HepG2 (cell line): ENCODE data around the gene TIMP4. TPM values are rescaled to one million over a fixed set of nuclear protein-coding genes. Genes with fewer than 3 reads are reported as not detected.

Source experiments
- BRCA1 ChIP-seq: sonication (generic); formaldehyde crosslinking; IDR thresholded peaks from 2 replicates; pipeline ENCODE4 v1.4.0; 2020; ENCODE audit warnings: missing genetic modification reagents
- CBX5 ChIP-seq: sonication (generic); formaldehyde crosslinking; IDR thresholded peaks from 2 replicates; pipeline ENCODE4 v1.4.0; 2020; ENCODE audit warnings: missing genetic modification reagents, borderline replicate concordance
- PRDM10 ChIP-seq: sonication (generic); formaldehyde crosslinking; IDR thresholded peaks from 2 replicates; pipeline ENCODE4 v1.4.0; 2020; ENCODE audit warnings: low read depth, missing genetic modification reagents
- SUZ12 ChIP-seq: fragments of 150-350 bp; IDR thresholded peaks from 2 replicates; pipeline ENCODE4 v1.6.1; 2014; ENCODE audit warnings: low read depth, low read length
- TAF1 ChIP-seq: sonication (generic); formaldehyde crosslinking; IDR thresholded peaks from 2 replicates; pipeline ENCODE4 v1.4.0; 2020; ENCODE audit warnings: missing genetic modification reagents
- ZNF558 ChIP-seq: sonication (generic); formaldehyde crosslinking; IDR thresholded peaks from 2 replicates; pipeline ENCODE4 v1.9.0; 2022; ENCODE audit warnings: mild to moderate bottlenecking, missing genetic modification reagents, borderline replicate concordance
- ZNF609 ChIP-seq: sonication (generic); formaldehyde crosslinking; IDR thresholded peaks from 2 replicates; pipeline ENCODE4 v1.4.0; 2020; ENCODE audit warnings: mild to moderate bottlenecking, missing genetic modification reagents, borderline replicate concordance
- ZNF691 ChIP-seq: sonication (generic); formaldehyde crosslinking; IDR thresholded peaks from 2 replicates; pipeline ENCODE4 v1.4.0; 2020; ENCODE audit warnings: missing genetic modification reagents, low read depth, mild to moderate bottlenecking, borderline replicate concordance
- ZSCAN21 ChIP-seq: sonication (generic); formaldehyde crosslinking; IDR thresholded peaks from 2 replicates; pipeline ENCODE4 v1.8.0; 2022; ENCODE audit warnings: mild to moderate bottlenecking, missing genetic modification reagents, moderate library complexity, borderline replicate concordance
- polyA plus RNA-seq, 8 experiments: library from polyadenylated mRNA; depleted of rRNA in 3 of 8; stranded (reverse) in 7 of 8; unstranded in 1 of 8; fragments of >200 nt; fragmentation: Illumina TruSeq in 4 of 8; extraction: Trizol in 4 of 8; gene quantifications; 2 replicates each; pipeline versions ENCODE4 v1.2.1 to v1.2.3, GENCODE V29; 2011 to 2016; ENCODE audit warnings: low read depth in 4 of 8, missing spikeins in 1 of 8, mixed read lengths in 1 of 8; ENCODE audit not compliant: insufficient read depth in 1 of 8
- total RNA-seq, 5 experiments: library from RNA; depleted of rRNA; stranded (reverse); fragments of >200 nt; fragmentation: Illumina TruSeq; extraction: Trizol; gene quantifications; 2 replicates each; pipeline ENCODE4 v1.2.3, GENCODE V29; 2016; ENCODE audit warnings: low read depth in 1 of 5

The TIMP4 gene
- total and polyA plus RNA-seq, 2 of the 13 experiments (the other 11 are each of a cell fraction or from before 2014, with no cell fraction given) = 0.05 to 0.07 TPM

- TF ChIP-seq ZNF609 (CRISPR knock-in tag) (no peak), ZNF691 (CRISPR knock-in tag) (no peak), PRDM10 (no peak), BRCA1 (CRISPR knock-in tag) (no peak), ZSCAN21 (CRISPR knock-in tag) (no peak), SUZ12 (no peak), CBX5 (CRISPR knock-in tag) (no peak), ZNF558 (CRISPR knock-in tag) (no peak), TAF1 (no peak)
- TF ChIP-seq, all 625 proteins: peak for 0
Measured at GRCh38 chr3:12190832-12191231, 32.1 kb upstream of the TIMP4 start (continued).
